Dermis microvascular lymphatic vessel endothelial cell (primary cell): ENCODE measurements around the gene AUTS2. TPM values are rescaled to one million over a fixed set of nuclear protein-coding genes. Genes with fewer than 3 reads are reported as not detected.
"Not testable (repeated sequence)": the region's sequence is repeated elsewhere in the genome, so short reads cannot be mapped to it uniquely, and the experiment has no call there.

ENCODE experiments used
- DNase-seq, 2 donors: peaks; one replicate each; pipeline versions ENCODE4 v3.0.0 to v3.0.0-alpha.2; 2010; ENCODE audit warnings: low read depth in 2 of 2
- total RNA-seq: library from RNA; depleted of rRNA; stranded (reverse); fragments of >200 nt; gene quantifications from 2 replicates; pipeline ENCODE4 v1.2.1, GENCODE V29; 2014

Gene AUTS2
- total RNA-seq, 1 donor from 2014 or later, result 0.51 TPM

DNA sequence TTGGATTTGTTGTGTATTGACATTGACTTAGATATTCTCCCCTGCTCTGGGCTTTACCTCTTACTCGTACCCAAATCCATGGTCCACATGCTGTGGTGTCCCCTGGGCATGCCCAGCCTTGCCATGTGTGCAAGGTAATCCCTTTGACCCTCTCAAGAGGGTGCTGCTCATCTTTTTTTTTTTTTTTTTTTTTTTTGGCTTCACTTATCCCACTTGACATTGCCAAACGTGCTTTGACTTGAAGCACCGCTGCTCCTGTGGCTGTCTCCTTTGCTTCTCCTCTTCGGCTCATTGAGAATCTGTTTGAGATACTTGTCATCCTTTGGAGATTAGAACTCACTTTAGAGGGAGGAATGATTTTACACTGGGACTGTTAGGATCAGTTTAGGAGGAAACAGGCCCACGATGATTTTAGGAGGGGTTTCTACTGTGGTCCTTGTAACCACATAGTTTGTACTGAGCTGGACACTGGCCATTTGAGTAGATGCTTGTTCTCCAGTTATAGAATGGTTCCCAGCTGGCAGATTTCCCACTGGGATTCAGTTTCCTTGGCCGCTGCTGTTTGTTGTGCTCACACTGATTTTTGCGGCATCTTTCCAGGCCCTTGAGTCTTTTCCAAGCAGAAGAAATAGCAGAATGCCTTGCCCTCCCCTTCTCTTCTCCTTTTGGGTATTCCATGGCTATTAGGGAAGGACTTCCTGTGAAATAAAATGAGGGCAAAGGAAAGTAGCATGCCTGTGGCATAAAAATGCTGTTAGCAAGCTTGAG lies 184.8 kb downstream of the AUTS2 start:
- no peak for DNase-seq

DNA sequence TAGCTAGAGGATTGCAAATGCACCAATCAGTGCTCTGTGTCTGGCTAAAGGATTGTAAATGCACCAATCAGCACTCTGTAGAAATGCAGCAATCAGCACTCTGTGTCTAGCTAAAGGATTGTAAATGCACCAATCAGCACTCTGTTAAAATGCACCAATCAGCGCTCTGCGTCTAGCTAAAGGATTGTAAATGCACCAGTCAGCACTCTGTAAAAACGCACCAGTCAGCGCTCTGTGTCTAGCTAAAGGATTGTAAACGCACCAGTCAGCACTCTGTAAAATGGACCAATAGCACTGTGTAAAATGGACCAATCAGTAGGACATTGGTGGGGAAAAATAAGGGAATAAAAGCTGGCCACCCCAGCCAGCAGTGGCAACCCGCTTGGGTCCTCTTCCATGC lies 187.9 kb downstream of the AUTS2 start:
- not testable (repeated sequence) for DNase-seq

DNA sequence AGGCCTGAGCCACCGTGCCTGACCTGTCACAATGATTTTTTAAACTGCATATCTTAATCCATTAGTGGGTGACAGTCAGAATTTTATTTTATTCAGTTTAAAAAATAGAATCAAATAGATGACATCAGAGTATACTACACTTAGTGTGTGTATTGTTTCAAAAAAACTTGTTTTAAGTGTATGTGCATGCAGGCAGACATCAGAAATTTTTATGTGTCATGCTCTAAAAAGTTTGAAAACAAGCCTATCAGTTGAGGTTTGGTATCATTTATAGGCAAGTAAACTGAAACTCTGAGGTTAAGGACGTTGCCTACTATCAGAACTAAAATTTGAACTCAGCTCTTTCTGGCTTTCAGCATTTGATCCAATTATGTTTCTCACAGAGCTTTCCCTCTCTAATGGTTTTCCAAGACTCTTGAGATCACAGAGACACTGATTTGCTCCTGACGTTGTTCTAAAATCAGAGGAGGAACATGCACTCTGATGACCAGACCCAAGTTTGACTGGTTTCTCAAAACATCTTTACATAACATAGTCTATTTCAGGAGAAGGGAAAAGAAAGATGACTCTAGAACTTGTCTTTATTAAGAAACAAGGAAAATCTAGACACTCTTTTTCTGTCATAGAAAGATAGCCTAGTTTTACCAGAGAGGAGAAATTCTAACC lies 188.6 kb downstream of the AUTS2 start:
- no peak for DNase-seq

DNA sequence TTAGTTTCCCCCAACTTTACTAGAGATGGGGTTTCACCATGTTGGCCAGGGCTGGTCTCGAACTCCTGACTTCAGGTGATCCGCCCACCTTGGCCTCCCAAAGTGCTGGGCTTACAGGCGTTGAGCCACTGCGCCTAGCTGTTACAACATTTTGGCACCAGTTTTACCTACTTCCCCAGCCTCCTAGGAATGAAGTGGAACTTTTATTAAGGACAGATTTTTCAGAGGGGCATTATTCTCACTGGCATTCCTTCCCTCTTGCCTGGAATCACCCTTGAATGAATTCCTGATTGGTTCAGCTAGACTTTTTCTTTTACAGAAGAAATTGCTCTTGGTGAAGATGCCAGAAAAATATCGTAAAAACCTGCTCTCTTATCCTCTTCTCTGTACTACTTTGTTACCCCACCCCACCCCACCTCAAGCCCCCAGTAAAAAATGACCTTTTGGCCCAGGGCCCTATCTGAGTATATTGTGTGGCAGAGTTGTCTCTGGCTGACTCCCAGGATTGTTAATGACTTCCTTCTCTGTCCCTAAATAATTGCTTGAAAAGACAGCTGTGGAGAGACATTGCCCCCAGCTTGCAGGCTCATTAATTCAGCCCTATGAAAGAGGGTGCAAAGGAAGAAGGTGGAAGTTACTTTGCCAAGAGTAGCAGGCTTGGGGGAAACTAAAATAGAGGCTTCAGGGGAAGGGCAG lies 189.6 kb downstream of the AUTS2 start:
- DNase-seq, result no peak

DNA sequence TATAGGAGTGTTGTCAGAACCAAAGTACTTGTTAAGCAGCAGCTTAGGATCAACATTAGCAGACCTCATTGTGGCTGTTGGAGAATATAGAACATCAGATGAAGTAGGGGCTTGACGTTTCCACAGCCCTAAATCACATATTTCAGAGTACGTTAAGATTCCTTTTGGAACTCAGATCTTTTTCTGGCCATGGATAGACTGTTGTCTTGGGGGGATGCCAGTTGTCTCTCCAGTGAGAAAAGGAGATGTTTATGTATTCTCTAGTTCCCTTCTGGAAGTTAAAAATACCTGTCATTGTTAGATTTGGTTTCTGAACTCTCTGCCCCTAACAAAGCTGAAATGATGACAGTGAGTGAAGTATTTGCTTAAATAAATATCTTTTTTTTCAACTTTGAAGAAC lies 191.3 kb downstream of the AUTS2 start:
- no peak for DNase-seq

DNA sequence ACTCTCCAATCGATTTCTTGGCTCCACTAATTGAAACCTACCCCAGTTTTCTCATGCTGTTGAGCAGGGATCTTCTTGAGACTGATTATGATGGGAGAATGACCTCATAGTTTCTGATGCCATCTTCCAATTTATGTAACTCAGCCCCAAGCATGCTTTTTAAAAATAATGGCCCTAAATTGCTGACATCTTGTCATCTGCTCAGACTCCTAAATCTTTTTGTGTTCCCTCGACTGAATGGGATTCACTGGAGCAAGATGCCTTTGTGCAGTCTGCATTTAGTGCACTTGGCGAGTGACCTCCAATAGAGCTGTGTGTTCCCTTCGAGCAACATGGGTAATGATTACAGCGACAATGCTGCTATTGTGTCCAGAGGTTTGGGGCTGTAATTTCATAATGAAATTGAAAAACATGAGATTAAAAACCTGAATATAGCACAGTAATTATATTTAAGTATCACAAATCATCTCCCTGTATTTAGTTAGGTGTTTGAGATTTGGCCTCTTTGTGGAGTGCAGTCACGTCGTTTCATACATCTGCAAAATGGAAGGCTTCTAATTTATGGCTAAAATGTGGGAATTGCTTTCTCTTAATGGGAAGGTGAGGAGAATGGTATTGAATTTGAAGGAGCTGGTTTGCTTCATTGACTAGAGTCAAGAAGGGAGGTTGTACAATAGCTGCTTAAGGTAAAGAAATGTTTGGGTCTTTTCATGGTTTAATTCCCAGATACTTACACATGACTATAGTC lies 192.9 kb downstream of the AUTS2 start:
- DNase-seq, result no peak

DNA sequence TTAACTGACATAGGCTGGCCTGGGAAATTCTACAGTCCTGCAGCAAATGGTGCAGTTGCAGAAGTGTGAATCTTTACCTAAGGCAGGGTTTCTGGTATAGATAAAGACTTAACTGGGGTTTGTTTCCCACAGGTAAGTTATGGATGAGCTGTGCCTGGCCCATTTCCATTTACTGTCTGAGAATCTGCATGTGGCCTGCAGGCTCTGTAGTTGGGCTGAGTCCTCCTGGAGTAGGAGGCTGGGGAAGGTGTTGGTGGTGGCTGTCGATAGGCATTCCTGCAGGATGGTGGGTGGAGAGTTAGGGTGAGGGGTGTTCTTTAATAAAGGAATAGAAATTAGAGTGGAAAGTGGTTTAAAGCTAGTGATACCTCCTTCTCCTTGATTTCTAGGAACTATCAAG lies 193.5 kb downstream of the AUTS2 start:
- no peak for DNase-seq

DNA sequence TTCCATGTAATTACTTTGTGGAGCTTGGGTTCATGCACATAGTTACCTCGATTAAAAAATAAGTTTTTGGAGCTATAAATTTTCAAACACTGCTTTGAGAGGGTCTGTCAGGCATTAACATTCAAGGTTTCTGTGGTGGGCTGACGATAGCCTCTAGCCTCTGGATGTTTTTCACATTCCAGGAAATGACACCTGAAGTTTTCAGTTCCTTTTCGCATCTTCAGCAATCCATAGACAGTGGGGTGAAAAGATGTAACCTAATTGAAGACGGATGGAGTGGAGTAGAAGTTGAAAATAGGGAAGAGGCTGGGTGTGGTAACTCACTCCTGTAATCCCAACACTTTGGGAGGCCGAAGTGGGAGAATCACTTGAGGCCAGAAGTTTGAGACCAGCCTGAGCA lies 197.7 kb downstream of the AUTS2 start:
- DNase-seq, result no peak

DNA sequence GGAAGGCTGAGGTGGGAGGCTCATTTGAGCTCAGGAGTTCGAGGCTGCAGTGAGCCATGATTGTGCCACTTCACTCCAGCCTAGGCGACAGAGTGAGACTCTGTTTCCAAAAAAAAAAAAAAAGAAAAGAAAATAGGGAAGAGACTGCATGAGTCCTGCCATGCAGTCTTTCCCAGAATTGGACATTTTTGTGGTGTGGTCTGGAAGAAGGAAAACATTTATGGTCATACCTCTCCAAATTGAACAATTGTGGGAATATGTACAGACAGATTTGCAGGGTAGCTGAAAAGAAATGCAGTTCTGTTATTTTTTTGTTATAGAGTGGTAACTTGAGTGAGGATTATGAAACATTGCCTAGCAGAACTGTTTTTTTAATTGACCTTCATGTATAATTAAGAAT lies 198.1 kb downstream of the AUTS2 start:
- DNase-seq, result no peak

DNA sequence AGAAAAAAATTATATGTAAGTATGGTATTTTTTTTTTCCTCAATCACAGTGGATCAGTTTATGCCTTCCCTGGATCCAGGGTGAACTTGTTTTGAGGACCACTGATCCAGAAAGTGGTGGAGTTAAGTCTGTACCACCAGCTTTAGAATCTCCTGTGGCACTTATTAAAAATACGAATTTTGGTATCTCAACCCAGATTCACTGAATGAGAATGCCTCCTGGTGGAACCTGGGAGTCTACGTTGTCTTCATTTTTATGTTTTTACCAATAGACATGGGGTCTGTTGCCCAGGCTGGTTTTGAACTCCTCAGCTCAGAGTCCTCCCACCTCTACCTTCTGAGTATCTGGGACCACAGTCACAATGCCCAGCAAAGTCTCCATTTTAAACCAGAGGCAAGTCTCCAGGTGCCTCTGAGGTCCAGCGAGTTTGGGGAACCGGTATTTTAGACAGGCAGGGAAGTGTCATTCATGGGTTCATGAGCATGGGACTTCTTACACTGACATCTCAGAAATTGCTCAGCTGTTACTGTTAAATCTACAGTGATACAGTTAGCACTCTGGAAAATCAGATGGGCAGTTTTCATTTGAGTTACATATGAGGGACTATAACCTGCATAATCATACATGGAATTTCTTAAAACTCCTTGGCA lies 200.9 kb downstream of the AUTS2 start:
- DNase-seq, result no peak

DNA sequence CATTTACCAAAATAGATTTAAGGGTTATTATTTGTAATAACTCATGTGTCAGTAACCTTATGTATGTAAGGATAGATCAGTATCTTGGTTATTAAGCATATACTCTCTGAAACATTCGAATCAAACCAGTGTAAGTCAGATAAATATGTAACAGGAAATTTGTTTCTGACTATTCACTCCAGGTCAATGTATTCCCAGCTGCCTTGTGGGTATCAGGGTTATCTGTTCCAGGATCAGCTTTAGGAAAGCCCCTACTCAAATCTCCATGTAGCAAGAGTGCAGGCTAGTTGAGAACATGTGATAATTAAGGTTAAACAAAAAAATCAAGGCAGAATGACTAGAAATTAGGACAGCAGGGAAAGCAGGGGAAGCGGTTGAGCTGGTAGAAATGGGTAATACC lies 201.7 kb downstream of the AUTS2 start:
- DNase-seq, result no peak

DNA sequence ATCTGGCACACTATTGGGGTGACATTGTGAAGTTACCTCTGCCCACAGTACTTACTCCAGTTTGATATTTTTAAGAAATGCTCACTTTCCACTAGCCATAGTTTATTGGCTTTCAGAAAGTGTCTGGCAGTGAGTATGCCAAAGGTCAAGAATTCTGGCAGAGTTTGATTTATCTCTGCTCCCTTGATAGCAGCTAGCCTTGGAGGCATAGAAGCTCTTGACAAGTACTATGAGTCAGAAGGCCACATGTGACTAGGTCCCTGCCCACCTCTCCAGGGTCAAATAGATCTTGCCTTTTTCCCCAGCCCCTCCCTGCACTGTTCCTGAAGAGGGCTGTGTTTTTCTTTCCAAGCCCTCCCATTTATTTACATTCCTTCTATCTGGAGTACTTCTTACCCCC lies 202.2 kb downstream of the AUTS2 start:
- no peak for DNase-seq

DNA sequence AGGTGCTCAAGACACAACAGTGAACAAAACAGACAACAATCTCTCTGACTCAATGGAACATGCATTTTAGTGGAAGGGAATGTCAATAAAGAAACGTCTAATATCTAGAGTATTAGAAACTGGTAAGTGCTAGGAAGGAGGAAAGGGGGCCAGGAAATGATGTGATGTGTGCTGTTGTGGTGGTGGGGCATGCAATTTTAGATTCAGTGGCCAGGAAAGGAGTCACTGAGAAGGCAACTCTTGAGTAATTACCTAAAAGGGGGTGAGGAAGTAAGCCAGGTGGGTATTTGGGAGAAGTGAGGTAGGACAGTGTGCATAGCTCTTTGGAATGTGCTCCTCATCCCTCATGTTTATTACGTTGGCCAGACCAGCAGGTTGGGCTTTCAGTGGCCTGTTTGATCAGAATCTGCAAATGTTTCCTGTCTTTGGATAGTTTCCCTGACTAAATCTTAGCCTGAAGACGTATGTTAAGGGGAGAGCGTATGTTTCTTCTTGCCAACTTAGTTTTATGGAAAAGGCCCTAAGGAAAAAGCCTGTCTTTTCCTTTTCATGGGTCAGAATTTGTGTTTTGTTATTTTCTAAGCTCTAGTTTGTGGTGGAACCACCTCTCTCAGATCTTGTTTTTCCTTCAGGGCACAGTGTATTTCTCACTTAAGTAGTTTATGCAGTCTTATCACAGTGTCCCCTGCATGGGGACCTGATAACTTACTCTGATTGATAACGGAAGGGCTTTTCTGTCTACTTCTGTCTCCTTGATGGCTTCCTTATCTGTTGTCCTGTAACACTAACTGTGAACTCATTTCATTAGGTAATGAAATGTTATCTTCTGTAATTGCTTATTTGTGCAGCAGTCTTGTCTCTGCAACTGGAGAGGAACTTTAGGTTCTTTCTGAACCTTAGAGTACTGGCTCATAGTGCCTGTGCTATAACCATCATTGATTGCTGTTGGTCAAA lies 203.7 kb downstream of the AUTS2 start:
- no peak for DNase-seq

DNA sequence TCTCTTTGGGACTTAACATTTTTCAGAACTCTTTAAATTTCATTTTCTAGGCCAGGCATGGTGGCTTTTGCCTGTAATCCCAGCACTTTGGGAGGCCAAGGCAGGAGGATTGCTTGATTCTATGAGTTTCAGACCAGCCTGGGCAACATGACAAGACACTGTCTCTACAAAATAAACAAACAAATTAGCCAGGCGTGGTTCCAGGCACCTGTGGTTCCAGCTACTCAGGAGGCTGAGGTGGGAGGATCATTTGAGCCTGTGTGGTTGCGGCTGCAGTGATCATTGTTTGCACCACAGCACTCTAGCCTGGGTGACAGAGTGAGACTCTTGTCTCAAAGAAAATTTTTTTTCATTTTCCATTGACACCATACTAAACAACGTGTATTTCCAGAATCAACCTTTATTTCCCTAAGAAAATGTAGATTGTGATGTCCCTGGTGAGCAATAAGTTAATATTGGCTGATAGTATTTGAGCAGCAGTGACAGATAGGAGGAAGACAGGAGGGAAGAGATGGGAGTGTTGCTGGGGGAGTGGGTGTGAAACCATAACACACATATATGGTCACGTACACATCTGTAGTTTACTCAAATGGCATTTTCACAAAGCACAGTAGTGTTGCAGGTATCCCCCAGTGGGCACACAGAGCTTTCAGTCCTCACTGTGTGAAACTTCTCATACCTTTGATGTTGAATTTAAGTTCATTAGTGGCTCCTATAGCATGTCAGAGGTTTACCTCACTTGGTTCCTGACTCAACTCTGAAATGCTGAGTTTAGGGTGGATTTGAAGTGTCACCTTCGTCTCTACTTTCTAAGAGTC lies 205.6 kb downstream of the AUTS2 start:
- DNase-seq, result no peak

DNA sequence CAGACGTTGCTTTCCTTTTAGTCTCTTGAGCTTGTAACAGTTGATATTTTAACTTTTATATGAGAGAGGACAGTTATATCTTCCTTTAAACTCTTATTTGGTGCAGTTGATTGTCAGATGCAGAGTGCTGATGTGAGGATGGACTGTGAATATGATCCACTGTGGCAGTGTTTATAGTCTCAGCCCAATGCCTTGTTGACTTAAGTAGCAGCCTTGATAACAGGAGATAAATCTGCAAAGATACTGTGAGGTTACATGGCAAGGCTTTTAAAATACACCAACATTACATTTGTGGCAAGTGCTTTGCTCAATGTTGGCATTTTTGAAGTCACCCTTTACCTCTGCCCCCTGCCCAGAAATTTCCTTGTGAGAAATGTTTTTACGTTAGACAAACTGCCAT lies 206.7 kb downstream of the AUTS2 start:
- no peak for DNase-seq

DNA sequence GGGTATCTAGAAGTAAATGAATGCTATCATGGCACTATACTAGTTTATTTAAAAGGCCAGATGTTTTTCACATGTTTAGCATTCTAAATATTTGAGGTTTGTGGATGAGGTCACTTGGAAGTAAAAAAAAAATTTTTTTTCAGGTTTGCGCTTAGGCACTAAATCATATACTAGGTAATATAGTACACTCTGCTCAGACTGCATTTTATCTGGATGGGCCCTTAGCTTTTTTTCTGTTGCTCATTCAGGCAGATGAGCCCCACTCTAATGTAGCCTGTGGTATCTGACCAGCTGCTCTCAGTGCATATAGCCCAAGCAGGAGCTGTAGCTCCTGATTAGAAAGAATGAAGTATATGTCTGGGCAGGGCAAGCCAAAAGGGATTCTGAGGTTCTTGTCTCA lies 210.1 kb downstream of the AUTS2 start:
- no peak for DNase-seq

DNA sequence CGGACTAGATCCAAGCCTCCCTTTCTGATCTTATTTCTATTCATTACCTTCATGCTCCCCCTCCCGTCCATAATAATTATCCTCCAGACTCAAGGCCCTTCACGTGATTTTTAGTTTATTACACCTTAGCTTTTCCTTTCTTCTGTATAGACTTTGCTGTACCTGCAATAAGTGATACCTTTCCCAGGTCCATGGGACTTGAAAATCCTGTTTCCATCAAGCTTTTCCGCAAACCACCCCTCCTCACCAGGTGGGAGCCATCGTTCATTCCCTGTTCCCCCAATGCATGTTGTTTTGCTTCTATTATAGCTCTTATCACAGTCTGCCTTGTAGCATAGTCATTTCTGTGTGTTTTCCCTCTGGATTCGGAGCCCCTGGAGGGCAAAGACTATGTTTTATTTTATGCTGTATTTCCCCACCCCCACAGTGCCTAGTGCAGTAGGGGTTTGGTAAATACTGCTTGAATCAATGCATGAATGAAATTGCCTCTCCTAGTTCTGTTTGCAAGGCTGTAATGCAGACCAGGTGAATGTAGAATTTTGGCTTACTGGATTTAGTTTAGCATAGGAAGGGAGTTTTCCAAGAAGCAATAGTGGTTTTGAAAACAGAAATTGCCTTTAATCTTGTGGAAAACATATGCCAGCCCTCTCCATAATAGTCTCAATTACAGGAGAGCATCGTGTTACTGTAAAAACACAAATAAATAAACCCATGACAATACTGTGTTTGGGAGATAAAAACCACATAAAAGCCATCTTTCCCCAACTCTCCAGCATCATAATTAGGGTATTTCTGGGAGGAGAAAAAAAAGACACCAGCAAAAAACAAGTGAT lies 213.4 kb downstream of the AUTS2 start:
- DNase-seq, result no peak

DNA sequence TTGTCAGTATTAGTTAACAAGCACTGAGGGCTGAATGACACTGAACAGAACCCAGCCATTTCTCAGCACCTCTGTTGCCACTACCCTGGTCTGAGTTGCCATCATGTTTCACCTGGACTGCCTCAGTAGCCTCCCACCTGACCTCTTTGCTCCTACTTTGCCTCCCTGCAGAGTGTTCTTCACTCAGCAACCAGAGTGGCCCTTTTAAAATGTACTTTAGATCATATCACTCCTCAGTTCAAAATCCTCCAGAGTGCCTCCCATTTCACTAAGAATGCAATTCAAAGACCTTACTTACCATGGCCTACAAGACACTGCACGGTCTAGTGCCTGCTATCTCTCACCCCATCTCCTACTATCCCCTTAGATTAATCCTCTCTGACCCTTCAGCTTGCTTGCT lies 214.5 kb downstream of the AUTS2 start:
- DNase-seq, result no peak
